Measurements from ENCODE around the gene TGFBR2.

The TGFBR2 gene

GRCh38 chr3:30720586-30721313 is 114.3 kb downstream of the TGFBR2 start:
- peak; percentile 61 for DNase-seq (ENCODE audit: low read depth)
- no peak for TF ChIP-seq CTCF (conservative IDR thresholded peaks at IDR 0.05; ENCODE audit: control insufficient read depth, insufficient read depth, low read depth, low read length)
- H3K4me3 ChIP-seq (ENCODE audit: control insufficient read depth, low read depth, low read length) = no peak overlapping the region

- TF ChIP-seq CTCF (conservative IDR thresholded peaks at IDR 0.05; ENCODE audit: control insufficient read depth, insufficient read depth, low read depth, low read length) = no peak
- DNase-seq (ENCODE audit: low read depth) = no peak
Observed at GRCh38 chr3:30721314-30721634, 114.9 kb downstream of the TGFBR2 start.

GRCh38 chr3:30723211-30723610 is 116.8 kb downstream of the TGFBR2 start:
- no peak for DNase-seq (ENCODE audit: low read depth)
- TF ChIP-seq CTCF (conservative IDR thresholded peaks at IDR 0.05; ENCODE audit: control insufficient read depth, insufficient read depth, low read depth, low read length) = no peak
- no peak overlapping the region for H3K4me3 ChIP-seq (ENCODE audit: control insufficient read depth, low read depth, low read length)

More at GRCh38 chr3:30721314-30721634, 114.9 kb downstream of the TGFBR2 start:
- no peak overlapping the region for H3K4me3 ChIP-seq (ENCODE audit: control insufficient read depth, low read depth, low read length)

- H3K4me3 ChIP-seq (ENCODE audit: control insufficient read depth, low read depth, low read length) = no peak overlapping the region
- no peak for TF ChIP-seq CTCF (conservative IDR thresholded peaks at IDR 0.05; ENCODE audit: control insufficient read depth, insufficient read depth, low read depth, low read length)
- DNase-seq (ENCODE audit: low read depth) = no peak
Observed at GRCh38 chr3:30724863-30725262, 118.5 kb downstream of the TGFBR2 start.

GRCh38 chr3:30728143-30728542 is 121.7 kb downstream of the TGFBR2 start:
- no peak overlapping the region for H3K4me3 ChIP-seq (ENCODE audit: control insufficient read depth, low read depth, low read length)
- no peak for TF ChIP-seq CTCF (conservative IDR thresholded peaks at IDR 0.05; ENCODE audit: control insufficient read depth, insufficient read depth, low read depth, low read length)
- DNase-seq (ENCODE audit: low read depth) = no peak

GRCh38 chr3:30729512-30729911 is 123.1 kb downstream of the TGFBR2 start:
- DNase-seq (ENCODE audit: low read depth) = no peak
- H3K4me3 ChIP-seq (ENCODE audit: control insufficient read depth, low read depth, low read length) = no peak overlapping the region
- no peak for TF ChIP-seq CTCF (conservative IDR thresholded peaks at IDR 0.05; ENCODE audit: control insufficient read depth, insufficient read depth, low read depth, low read length)

- no peak overlapping the region for H3K4me3 ChIP-seq (ENCODE audit: control insufficient read depth, low read depth, low read length)
- DNase-seq (ENCODE audit: low read depth) = no peak
- no peak for TF ChIP-seq CTCF (conservative IDR thresholded peaks at IDR 0.05; ENCODE audit: control insufficient read depth, insufficient read depth, low read depth, low read length)
Observed at GRCh38 chr3:30729936-30730335, 123.5 kb downstream of the TGFBR2 start.
